ENCODE data around the gene KCNH5. TPM values are rescaled to one million over a fixed set of nuclear protein-coding genes. Genes with fewer than 3 reads are reported as not detected.
"Not testable (repeated sequence)": the region's sequence is repeated elsewhere in the genome, so short reads cannot be mapped to it uniquely, and the experiment has no call there.

The KCNH5 gene
- total RNA-seq, 6 donors from 2014 or later = under 0.01 to 0.22 TPM; not detected in 4

DNA sequence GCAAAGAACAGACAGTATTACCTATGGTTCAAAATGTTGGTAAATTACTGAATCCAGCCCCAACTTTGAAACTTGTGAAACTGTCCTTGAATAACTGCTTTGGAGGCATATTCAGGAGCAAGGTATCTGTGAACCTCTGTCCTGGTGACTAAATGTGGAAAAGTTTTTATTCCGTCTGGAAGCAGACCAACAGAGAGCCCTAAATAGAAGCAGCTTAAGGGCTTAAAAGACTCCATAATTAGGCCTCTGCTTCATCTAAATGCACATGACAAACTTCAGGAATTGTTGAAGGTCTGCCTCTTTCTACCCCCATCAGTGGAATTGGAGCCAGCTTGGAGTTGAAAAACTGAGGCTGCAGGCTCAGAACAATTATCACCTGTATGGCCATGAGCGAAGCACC, 276.5 kb downstream of the KCNH5 start:
- ATAC-seq (ENCODE audit: low FRiP score in 2 of 2) (no peak), DNase-seq (no peak)
- no peaks in the 10 kb centered on the region for H3K36me3 ChIP-seq
- H3K4me1 ChIP-seq = no peaks in the 10 kb centered on the region
- TF ChIP-seq EP300 (IDR thresholded peaks at IDR 0.05) = no peak
- no peak for TF ChIP-seq POLR2A (IDR thresholded peaks at IDR 0.05)
- TF ChIP-seq POLR2AphosphoS5 (IDR thresholded peaks at IDR 0.05) = no peak
- TF ChIP-seq, protein P1, sequence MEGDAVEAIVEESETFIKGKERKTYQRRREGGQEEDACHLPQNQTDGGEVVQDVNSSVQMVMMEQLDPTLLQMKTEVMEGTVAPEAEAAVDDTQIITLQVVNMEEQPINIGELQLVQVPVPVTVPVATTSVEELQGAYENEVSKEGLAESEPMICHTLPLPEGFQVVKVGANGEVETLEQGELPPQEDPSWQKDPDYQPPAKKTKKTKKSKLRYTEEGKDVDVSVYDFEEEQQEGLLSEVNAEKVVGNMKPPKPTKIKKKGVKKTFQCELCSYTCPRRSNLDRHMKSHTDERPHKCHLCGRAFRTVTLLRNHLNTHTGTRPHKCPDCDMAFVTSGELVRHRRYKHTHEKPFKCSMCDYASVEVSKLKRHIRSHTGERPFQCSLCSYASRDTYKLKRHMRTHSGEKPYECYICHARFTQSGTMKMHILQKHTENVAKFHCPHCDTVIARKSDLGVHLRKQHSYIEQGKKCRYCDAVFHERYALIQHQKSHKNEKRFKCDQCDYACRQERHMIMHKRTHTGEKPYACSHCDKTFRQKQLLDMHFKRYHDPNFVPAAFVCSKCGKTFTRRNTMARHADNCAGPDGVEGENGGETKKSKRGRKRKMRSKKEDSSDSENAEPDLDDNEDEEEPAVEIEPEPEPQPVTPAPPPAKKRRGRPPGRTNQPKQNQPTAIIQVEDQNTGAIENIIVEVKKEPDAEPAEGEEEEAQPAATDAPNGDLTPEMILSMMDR (IDR thresholded peaks at IDR 0.05) = no peak
- 78 to 80% methylated on average over 2 of the region's 2 CpGs for WGBS, 2 donors
- no peak overlapping the region for H3K4me3 ChIP-seq
- no peaks in the 10 kb centered on the region for H3K27me3 ChIP-seq
- H3K27ac ChIP-seq = no peak overlapping the region
- no peaks in the 10 kb centered on the region for H3K9me3 ChIP-seq

DNA sequence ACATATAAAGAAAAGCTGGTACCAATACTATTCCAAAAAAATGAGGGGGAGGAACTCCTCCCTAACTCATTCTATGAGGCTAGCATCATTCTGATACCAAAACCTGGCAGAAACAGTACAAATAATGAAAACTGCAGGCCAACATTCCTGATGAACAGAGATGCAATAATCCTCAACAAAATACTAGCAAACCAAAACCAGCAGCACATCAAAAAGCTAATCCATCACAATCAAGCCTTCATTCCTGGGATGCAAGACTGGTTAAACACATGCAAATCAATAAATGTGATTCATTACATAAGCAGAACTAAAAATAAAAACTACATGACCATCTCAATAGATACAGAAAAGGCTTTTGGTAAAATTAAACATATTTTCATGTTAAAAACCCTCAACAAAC, 281.3 kb downstream of the KCNH5 start:
- H3K9me3 ChIP-seq = no peaks in the 10 kb centered on the region
- DNase-seq (no peak), ATAC-seq (ENCODE audit: low FRiP score in 2 of 2) (no peak)
- H3K4me1 ChIP-seq = no peaks in the 10 kb centered on the region
- H3K4me3 ChIP-seq = no peak overlapping the region
- H3K27me3 ChIP-seq = no peaks in the 10 kb centered on the region
- no peak for TF ChIP-seq EP300 (IDR thresholded peaks at IDR 0.05)
- no peak for TF ChIP-seq POLR2AphosphoS5 (IDR thresholded peaks at IDR 0.05)
- TF ChIP-seq POLR2A (IDR thresholded peaks at IDR 0.05) = no peak
- TF ChIP-seq, protein P1 (IDR thresholded peaks at IDR 0.05) = no peak
- H3K36me3 ChIP-seq = no peaks in the 10 kb centered on the region
- no peak overlapping the region for H3K27ac ChIP-seq

DNA sequence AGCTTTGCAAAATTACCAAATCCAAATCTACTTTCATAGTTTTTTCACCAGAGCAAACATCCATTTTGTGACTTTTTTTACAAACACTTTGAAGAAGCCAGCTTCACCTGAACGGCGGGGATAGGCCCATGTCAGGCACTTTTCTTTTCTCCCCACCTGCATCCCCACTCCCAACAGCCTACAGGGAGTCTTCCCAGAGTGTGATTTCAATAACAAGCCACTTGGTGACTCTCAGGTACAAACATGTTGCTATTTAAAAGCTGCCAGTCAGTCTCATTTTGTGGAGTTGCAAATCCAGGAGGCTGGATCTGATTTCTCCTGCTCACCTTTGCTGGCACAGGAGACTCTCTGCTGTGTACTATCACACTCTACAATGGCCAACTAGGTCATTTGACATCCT, 285.5 kb downstream of the KCNH5 start:
- TF ChIP-seq, protein P1 (IDR thresholded peaks at IDR 0.05) = no peak
- no peak for TF ChIP-seq POLR2AphosphoS5 (IDR thresholded peaks at IDR 0.05)
- no peak for TF ChIP-seq EP300 (IDR thresholded peaks at IDR 0.05)
- no peak for TF ChIP-seq POLR2A (IDR thresholded peaks at IDR 0.05)
- H3K27me3 ChIP-seq = no peaks in the 10 kb centered on the region
- no peak overlapping the region for H3K4me3 ChIP-seq
- ATAC-seq (ENCODE audit: low FRiP score in 2 of 2) (no peak), DNase-seq (no peak)
- 59 to 62% methylated on average over 2 of the region's 2 CpGs for WGBS, 2 donors
- H3K9me3 ChIP-seq = no peaks in the 10 kb centered on the region
- no peaks in the 10 kb centered on the region for H3K36me3 ChIP-seq
- no peak overlapping the region for H3K27ac ChIP-seq
- no peaks in the 10 kb centered on the region for H3K4me1 ChIP-seq

DNA sequence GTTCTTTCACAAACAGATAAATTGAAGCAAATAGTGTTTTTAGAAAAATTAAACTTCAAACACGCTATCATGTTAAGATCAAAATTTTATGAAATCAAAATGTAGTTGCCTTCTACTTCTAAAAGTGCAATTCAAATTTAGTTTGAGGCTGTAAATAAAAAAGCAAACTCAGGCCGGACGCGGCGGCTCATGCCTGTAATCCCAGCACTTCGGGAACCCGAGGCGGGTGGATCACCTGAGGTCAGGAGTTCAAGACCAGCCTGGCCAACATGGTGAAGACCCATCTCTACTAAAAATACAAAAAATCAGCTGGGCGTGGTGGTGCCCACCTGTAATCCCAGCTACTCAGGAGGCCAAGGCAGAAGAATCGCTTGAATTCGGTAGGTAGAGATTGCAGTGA, 298.4 kb downstream of the KCNH5 start:
- not testable (repeated sequence) for ATAC-seq (ENCODE audit: low FRiP score in 2 of 2); H3K4me3 ChIP-seq; H3K27me3 ChIP-seq; H3K4me1 ChIP-seq; H3K36me3 ChIP-seq; H3K27ac ChIP-seq; H3K9me3 ChIP-seq
- DNase-seq = peak in 1 of 2 donors; percentile 27
- WGBS, 2 donors = 91 to 93% methylated on average over 11 of the region's 11 CpGs

DNA sequence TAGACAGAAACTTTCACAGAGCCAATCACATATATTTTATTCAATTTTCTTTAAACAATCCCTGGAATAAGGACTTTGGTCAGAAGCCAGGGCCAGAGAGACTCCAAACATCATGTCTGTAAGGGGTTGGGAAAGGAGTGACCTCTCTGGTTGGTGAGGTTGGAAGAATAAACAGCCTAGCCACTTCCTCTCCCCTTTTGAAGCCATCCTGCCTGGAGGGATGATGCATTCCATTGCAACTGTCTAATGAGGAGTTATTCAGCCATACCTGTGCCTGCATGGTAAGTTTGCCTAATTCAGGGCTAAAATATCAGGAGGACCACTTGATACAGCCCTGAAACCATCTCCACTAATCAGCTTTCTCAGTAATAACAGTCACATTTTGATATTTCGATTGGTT, 299.8 kb downstream of the KCNH5 start:
- DNase-seq = no peak
- ATAC-seq (ENCODE audit: low FRiP score in 2 of 2) = no peak
- no peak overlapping the region for H3K4me3 ChIP-seq
- no peaks in the 10 kb centered on the region for H3K36me3 ChIP-seq
- no peaks in the 10 kb centered on the region for H3K27me3 ChIP-seq
- WGBS, 2 donors = 67 to 87% methylated on average over 1 of the region's 1 CpG
- TF ChIP-seq POLR2AphosphoS5 (IDR thresholded peaks at IDR 0.05) = no peak
- TF ChIP-seq EP300 (IDR thresholded peaks at IDR 0.05) = no peak
- TF ChIP-seq, protein P1 (IDR thresholded peaks at IDR 0.05) = no peak
- no peak for TF ChIP-seq POLR2A (IDR thresholded peaks at IDR 0.05)
- H3K27ac ChIP-seq = no peak overlapping the region
- no peaks in the 10 kb centered on the region for H3K9me3 ChIP-seq
- H3K4me1 ChIP-seq = no peaks in the 10 kb centered on the region

All from upper lobe of left lung (tissue), 6 donors.